ENCODE measurements around the gene SMTNL1.

SMTNL1 gene

DNA sequence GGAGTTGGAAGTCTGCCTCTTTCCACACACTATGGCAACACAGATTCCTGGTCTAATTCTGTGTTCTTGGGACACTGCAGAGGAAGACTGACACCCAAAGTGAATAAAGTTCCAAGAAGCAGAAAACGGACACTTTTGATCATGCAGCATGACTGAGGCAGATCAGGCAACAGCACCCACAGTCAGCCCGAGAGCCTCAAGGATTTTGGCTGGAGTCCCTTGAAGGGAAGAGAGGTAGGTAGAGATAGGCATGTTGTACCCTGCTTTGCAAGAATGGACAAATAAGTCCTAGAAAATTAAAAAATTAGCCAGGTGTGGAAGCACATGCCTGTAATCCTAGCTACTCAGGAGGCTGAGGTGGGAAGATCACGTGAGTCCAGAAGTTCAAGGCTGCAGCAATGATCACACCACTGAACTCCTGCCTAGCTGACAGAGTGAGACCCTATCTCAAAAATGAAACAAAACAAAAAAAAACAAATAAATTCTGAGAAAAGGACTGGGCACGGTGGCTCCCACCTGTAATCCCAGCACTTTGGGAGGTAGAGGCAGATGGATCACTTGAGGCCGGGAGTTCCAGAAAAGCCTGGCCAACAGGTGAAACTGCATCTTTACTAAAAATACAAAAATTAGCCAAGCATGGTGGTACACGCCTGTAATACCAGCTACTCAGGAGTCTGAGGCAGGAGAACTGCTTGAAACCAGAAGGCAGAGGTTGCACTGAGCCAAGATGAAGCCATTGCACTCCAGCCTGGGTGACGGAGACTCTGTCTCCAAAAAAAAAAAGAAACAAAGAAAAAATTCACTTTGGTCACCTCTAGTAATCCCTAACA, 28.8 kb upstream of the SMTNL1 start:
- H3K4me3 ChIP-seq (ENCODE audit: low read depth, low read length): no peak overlapping the region
- in situ Hi-C loops (cut with HindIII; ENCODE audit: low sequenced_read_pairs): no loop called here
- TF ChIP-seq, protein P1, sequence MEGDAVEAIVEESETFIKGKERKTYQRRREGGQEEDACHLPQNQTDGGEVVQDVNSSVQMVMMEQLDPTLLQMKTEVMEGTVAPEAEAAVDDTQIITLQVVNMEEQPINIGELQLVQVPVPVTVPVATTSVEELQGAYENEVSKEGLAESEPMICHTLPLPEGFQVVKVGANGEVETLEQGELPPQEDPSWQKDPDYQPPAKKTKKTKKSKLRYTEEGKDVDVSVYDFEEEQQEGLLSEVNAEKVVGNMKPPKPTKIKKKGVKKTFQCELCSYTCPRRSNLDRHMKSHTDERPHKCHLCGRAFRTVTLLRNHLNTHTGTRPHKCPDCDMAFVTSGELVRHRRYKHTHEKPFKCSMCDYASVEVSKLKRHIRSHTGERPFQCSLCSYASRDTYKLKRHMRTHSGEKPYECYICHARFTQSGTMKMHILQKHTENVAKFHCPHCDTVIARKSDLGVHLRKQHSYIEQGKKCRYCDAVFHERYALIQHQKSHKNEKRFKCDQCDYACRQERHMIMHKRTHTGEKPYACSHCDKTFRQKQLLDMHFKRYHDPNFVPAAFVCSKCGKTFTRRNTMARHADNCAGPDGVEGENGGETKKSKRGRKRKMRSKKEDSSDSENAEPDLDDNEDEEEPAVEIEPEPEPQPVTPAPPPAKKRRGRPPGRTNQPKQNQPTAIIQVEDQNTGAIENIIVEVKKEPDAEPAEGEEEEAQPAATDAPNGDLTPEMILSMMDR (IDR thresholded peaks at IDR 0.05; ENCODE audit: low read depth, low read length): no peak
- DNase-seq (ENCODE audit: low read depth, low spot score): no peak

DNA sequence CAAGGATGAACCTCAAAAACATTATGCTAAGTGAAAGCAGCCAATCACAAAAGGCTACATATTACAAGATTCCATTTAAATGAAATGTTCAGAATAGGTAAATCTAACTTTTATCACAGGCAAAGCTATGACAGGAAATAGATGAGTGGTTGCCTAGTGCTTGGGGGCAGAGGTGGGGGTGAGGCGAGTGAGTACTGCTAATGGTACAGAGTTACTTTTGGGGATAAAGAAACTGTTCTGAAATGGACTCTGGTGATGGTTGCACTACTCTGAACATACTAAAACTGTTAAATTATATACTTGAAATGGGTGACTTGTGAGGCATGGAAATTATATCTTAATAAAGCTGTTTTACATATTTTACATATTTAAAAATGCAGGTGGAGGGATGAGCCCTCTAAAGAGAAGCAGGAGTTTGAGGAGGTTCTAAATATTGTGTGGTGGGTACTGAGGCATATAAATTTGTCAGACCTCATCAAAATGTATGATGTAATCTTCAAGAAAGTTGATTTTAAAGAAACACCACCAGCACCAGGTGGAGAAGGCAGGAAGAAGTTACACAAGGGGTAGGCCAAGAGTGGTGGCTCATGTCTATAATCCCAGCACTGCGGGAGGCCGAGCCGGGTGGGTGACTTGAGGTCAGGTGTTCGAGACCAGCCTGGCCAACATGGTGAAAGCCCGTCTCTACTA, 25.5 kb upstream of the SMTNL1 start:
- in situ Hi-C loops (cut with HindIII; ENCODE audit: low sequenced_read_pairs): no loop called here
- DNase-seq (ENCODE audit: low read depth, low spot score): no peak
- TF ChIP-seq, protein P1 (IDR thresholded peaks at IDR 0.05; ENCODE audit: low read depth, low read length): no peak
- H3K4me3 ChIP-seq (ENCODE audit: low read depth, low read length): no peak overlapping the region

DNA sequence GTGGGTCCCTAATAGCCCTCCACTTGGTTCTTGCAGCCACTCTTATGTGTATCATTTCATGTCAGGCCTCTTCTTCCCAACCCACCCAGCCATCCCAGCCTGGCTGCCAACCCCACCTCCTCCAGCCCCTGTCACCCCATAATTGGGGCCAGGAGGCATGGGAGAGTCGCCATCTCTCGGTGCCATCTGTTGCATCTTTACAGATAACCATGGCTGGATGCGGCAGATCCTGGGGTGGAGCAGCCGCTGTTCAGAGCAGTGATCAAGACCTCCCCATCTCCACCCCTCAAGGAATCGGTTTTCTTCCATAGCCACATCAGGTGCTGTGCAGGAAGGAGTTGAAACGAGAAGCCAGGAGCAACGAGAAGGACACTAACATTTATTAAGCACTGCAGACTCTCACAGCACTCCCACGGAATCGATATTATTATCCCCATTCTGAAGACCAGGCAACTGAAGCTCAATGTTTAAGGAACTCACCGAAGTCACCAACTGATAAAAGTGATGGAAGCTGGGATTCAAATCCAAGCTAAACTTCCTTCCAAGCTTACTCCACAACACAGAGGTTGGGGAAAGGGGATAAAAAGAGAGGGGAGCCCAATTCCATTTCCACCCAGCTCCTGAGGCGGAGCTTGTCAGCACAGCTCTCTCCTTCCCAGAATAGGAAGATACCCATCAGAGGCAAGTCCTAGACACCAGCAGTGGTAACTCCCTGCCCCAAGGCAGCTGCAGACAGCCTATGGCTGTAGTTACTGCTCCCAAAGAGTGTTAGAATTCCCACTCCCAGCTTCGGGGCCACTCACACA, 24.5 kb upstream of the SMTNL1 start:
- TF ChIP-seq, protein P1 (IDR thresholded peaks at IDR 0.05; ENCODE audit: low read depth, low read length): no peak
- in situ Hi-C loops (cut with HindIII; ENCODE audit: low sequenced_read_pairs): no loop called here
- no peak for DNase-seq (ENCODE audit: low read depth, low spot score)
- no peak overlapping the region for H3K4me3 ChIP-seq (ENCODE audit: low read depth, low read length)

DNA sequence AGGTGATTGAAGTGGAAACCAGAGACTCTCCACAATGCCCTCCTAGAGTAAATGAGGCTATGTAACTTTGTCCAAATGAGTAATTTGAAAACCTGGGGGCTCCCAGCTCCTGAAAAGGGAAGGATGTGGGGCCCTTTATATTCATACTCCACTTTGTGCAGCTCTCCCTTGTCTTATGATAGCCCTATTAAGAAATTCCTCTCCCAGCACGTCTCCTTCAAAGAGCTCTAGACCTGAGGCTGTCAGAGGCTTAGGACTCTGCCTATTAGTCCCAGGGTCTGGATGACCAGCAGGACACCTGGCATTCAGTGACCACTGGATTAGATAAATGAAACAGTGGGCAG, 24.0 kb upstream of the SMTNL1 start:
- TF ChIP-seq, protein P1 (IDR thresholded peaks at IDR 0.05; ENCODE audit: low read depth, low read length): no peak
- no peak for DNase-seq (ENCODE audit: low read depth, low spot score)
- H3K4me3 ChIP-seq (ENCODE audit: low read depth, low read length): no peak overlapping the region
- in situ Hi-C loops (cut with HindIII; ENCODE audit: low sequenced_read_pairs): no loop called here

DNA sequence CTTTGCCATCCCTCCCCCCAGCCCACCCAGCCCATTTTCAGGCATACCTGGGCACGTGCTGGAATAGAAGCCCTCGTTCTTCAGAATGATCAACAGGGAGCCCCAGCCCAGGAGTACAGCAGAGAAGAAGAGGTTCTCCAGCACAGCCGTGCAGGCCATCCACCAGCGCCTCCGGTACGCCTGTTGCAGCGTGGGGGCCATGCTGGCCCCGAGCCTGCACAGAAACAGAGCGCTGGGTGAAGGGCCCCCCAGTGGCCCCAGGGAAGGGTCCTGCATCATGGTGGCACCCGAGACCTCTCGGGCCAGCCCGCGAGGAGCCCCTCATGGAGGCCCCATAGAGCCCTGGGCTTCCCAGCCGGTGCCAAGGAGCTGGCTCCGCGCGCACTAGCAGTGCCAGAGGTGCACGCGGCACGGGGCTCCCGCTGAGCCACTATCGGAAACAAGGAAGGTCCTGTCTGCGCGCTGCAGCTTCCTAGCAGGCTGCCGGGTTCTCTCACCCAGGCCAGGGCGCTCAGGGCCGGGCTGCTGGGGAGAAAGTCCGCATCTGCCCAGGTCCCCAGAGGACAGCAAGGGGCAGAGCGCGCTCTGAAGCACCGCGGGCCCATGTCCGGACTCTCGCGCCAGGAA, 23.4 kb upstream of the SMTNL1 start:
- DNase-seq (ENCODE audit: low read depth, low spot score): peak; percentile 22

More for the DNA sequence above, 23.4 kb upstream of the SMTNL1 start:
- in situ Hi-C loops (cut with HindIII; ENCODE audit: low sequenced_read_pairs): no loop called here
- TF ChIP-seq, protein P1 (IDR thresholded peaks at IDR 0.05; ENCODE audit: low read depth, low read length): no peak
- H3K4me3 ChIP-seq (ENCODE audit: low read depth, low read length): peak overlapping the region; percentile 71
